Erythroblast (primary cell): Measurements from ENCODE around the gene SH3BP5.

Source experiments
- GATA1 ChIP-seq: IDR thresholded peaks from 2 replicates; pipeline ENCODE4 v1.6.1; 2011; ENCODE audit warnings: low read depth, mild to moderate bottlenecking, control low read depth, low read length, moderate library complexity
- POLR2A ChIP-seq: IDR thresholded peaks from 2 replicates; pipeline ENCODE4 v1.6.1; 2011; ENCODE audit warnings: mild to moderate bottlenecking, low read length

GRCh38 chr3:15307580-15307979, 24.8 kb downstream of the SH3BP5 start:
- TF ChIP-seq POLR2A, result no peak
- no peak for TF ChIP-seq GATA1
